ENCODE measurements around the gene ZNHIT6.

The ZNHIT6 gene

GRCh38 chr1:85700422-85700821 is 7.8 kb downstream of the ZNHIT6 start:
- H3K4me3 ChIP-seq (ENCODE audit: low read length) = no peak overlapping the region
- no peaks in the 10 kb centered on the region for H3K9me3 ChIP-seq (ENCODE audit: control insufficient read depth, low read length)
- H3K36me3 ChIP-seq (ENCODE audit: control insufficient read depth, insufficient read depth, low read length) = no peaks in the 10 kb centered on the region

GRCh38 chr1:85697895-85698294 is 10.3 kb downstream of the ZNHIT6 start:
- Histone ChIP-seq H3K9ac (ENCODE audit: low read length) (no peak overlapping the region), H3K36me3 (ENCODE audit: control insufficient read depth, insufficient read depth, low read length) (no peaks in the 10 kb centered on the region), H3K4me3 (ENCODE audit: low read length) (no peak overlapping the region), H3K9me3 (ENCODE audit: control insufficient read depth, low read length) (no peaks in the 10 kb centered on the region), H3K4me1 (ENCODE audit: control insufficient read depth, insufficient read depth, low read length) (peaks cover 3% of the 10 kb centered on the region), H3K27me3 (ENCODE audit: control insufficient read depth, insufficient read depth, low read length) (no peaks in the 10 kb centered on the region)

More at GRCh38 chr1:85700422-85700821, 7.8 kb downstream of the ZNHIT6 start:
- Histone ChIP-seq H3K27me3 (ENCODE audit: control insufficient read depth, insufficient read depth, low read length) (no peaks in the 10 kb centered on the region), H3K4me1 (ENCODE audit: control insufficient read depth, insufficient read depth, low read length) (peaks cover 3% of the 10 kb centered on the region), H3K9ac (ENCODE audit: low read length) (no peak overlapping the region)

GRCh38 chr1:85692730-85693314 is 15.4 kb downstream of the ZNHIT6 start:
- Histone ChIP-seq H3K36me3 (ENCODE audit: control insufficient read depth, insufficient read depth, low read length) (no peaks in the 10 kb centered on the region), H3K4me1 (ENCODE audit: control insufficient read depth, insufficient read depth, low read length) (no peaks in the 10 kb centered on the region), H3K4me3 (ENCODE audit: low read length) (no peak overlapping the region), H3K9me3 (ENCODE audit: control insufficient read depth, low read length) (no peaks in the 10 kb centered on the region), H3K27me3 (ENCODE audit: control insufficient read depth, insufficient read depth, low read length) (no peaks in the 10 kb centered on the region), H3K9ac (ENCODE audit: low read length) (no peak overlapping the region)

GRCh38 chr1:85689775-85690404 is 18.3 kb downstream of the ZNHIT6 start:
- Histone ChIP-seq H3K36me3 (ENCODE audit: control insufficient read depth, insufficient read depth, low read length) (no peaks in the 10 kb centered on the region), H3K27me3 (ENCODE audit: control insufficient read depth, insufficient read depth, low read length) (no peaks in the 10 kb centered on the region), H3K9me3 (ENCODE audit: control insufficient read depth, low read length) (no peaks in the 10 kb centered on the region), H3K4me3 (ENCODE audit: low read length) (no peak overlapping the region), H3K9ac (ENCODE audit: low read length) (no peak overlapping the region), H3K4me1 (ENCODE audit: control insufficient read depth, insufficient read depth, low read length) (no peaks in the 10 kb centered on the region)

GRCh38 chr1:85683292-85684025 is 24.8 kb downstream of the ZNHIT6 start:
- H3K27me3 ChIP-seq (ENCODE audit: control insufficient read depth, insufficient read depth, low read length) = no peaks in the 10 kb centered on the region
- H3K36me3 ChIP-seq (ENCODE audit: control insufficient read depth, insufficient read depth, low read length) = no peaks in the 10 kb centered on the region
- H3K9ac ChIP-seq (ENCODE audit: low read length) = no peak overlapping the region
- H3K4me1 ChIP-seq (ENCODE audit: control insufficient read depth, insufficient read depth, low read length) = no peaks in the 10 kb centered on the region
- no peaks in the 10 kb centered on the region for H3K9me3 ChIP-seq (ENCODE audit: control insufficient read depth, low read length)
- no peak overlapping the region for H3K4me3 ChIP-seq (ENCODE audit: low read length)

GRCh38 chr1:85681087-85681486 is 27.1 kb downstream of the ZNHIT6 start:
- H3K27me3 ChIP-seq (ENCODE audit: control insufficient read depth, insufficient read depth, low read length) = no peaks in the 10 kb centered on the region
- H3K9ac ChIP-seq (ENCODE audit: low read length) = no peak overlapping the region
- no peaks in the 10 kb centered on the region for H3K4me1 ChIP-seq (ENCODE audit: control insufficient read depth, insufficient read depth, low read length)
- H3K4me3 ChIP-seq (ENCODE audit: low read length) = no peak overlapping the region
- H3K9me3 ChIP-seq (ENCODE audit: control insufficient read depth, low read length) = no peaks in the 10 kb centered on the region
- H3K36me3 ChIP-seq (ENCODE audit: control insufficient read depth, insufficient read depth, low read length) = no peaks in the 10 kb centered on the region

GRCh38 chr1:85678193-85678592 is 30.0 kb downstream of the ZNHIT6 start:
- Histone ChIP-seq H3K36me3 (ENCODE audit: control insufficient read depth, insufficient read depth, low read length) (peaks cover 9% of the 10 kb centered on the region), H3K27me3 (ENCODE audit: control insufficient read depth, insufficient read depth, low read length) (no peaks in the 10 kb centered on the region), H3K9me3 (ENCODE audit: control insufficient read depth, low read length) (no peaks in the 10 kb centered on the region), H3K9ac (ENCODE audit: low read length) (no peak overlapping the region), H3K4me1 (ENCODE audit: control insufficient read depth, insufficient read depth, low read length) (no peaks in the 10 kb centered on the region), H3K4me3 (ENCODE audit: low read length) (no peak overlapping the region)

- no peak overlapping the region for H3K9ac ChIP-seq (ENCODE audit: low read length)
- no peaks in the 10 kb centered on the region for H3K4me1 ChIP-seq (ENCODE audit: control insufficient read depth, insufficient read depth, low read length)
- H3K27me3 ChIP-seq (ENCODE audit: control insufficient read depth, insufficient read depth, low read length) = no peaks in the 10 kb centered on the region
- peaks cover 9% of the 10 kb centered on the region for H3K36me3 ChIP-seq (ENCODE audit: control insufficient read depth, insufficient read depth, low read length)
- H3K9me3 ChIP-seq (ENCODE audit: control insufficient read depth, low read length) = no peaks in the 10 kb centered on the region
- H3K4me3 ChIP-seq (ENCODE audit: low read length) = no peak overlapping the region
Measured at GRCh38 chr1:85677656-85678055, 30.6 kb downstream of the ZNHIT6 start.

- no peaks in the 10 kb centered on the region for H3K9me3 ChIP-seq (ENCODE audit: control insufficient read depth, low read length)
Measured at GRCh38 chr1:85672031-85672660, 36.1 kb downstream of the ZNHIT6 start.

GRCh38 chr1:85665932-85666331 is 42.3 kb downstream of the ZNHIT6 start:
- H3K9ac ChIP-seq (ENCODE audit: low read length) = no peak overlapping the region
- H3K27me3 ChIP-seq (ENCODE audit: control insufficient read depth, insufficient read depth, low read length) = no peaks in the 10 kb centered on the region
- H3K4me3 ChIP-seq (ENCODE audit: low read length) = no peak overlapping the region
- no peaks in the 10 kb centered on the region for H3K9me3 ChIP-seq (ENCODE audit: control insufficient read depth, low read length)
- H3K36me3 ChIP-seq (ENCODE audit: control insufficient read depth, insufficient read depth, low read length) = no peaks in the 10 kb centered on the region
- no peaks in the 10 kb centered on the region for H3K4me1 ChIP-seq (ENCODE audit: control insufficient read depth, insufficient read depth, low read length)

More at GRCh38 chr1:85672031-85672660, 36.1 kb downstream of the ZNHIT6 start:
- no peaks in the 10 kb centered on the region for H3K4me1 ChIP-seq (ENCODE audit: control insufficient read depth, insufficient read depth, low read length)
- H3K4me3 ChIP-seq (ENCODE audit: low read length) = no peak overlapping the region
- H3K9ac ChIP-seq (ENCODE audit: low read length) = no peak overlapping the region
- no peaks in the 10 kb centered on the region for H3K27me3 ChIP-seq (ENCODE audit: control insufficient read depth, insufficient read depth, low read length)
- H3K36me3 ChIP-seq (ENCODE audit: control insufficient read depth, insufficient read depth, low read length) = peaks cover 9% of the 10 kb centered on the region

GRCh38 chr1:85663382-85663781 is 44.9 kb downstream of the ZNHIT6 start:
- H3K9ac ChIP-seq (ENCODE audit: low read length) = no peak overlapping the region
- no peaks in the 10 kb centered on the region for H3K36me3 ChIP-seq (ENCODE audit: control insufficient read depth, insufficient read depth, low read length)
- H3K4me3 ChIP-seq (ENCODE audit: low read length) = no peak overlapping the region
- no peaks in the 10 kb centered on the region for H3K27me3 ChIP-seq (ENCODE audit: control insufficient read depth, insufficient read depth, low read length)
- H3K4me1 ChIP-seq (ENCODE audit: control insufficient read depth, insufficient read depth, low read length) = no peaks in the 10 kb centered on the region
- H3K9me3 ChIP-seq (ENCODE audit: control insufficient read depth, low read length) = no peaks in the 10 kb centered on the region

GRCh38 chr1:85661767-85662166 is 46.5 kb downstream of the ZNHIT6 start:
- Histone ChIP-seq H3K27me3 (ENCODE audit: control insufficient read depth, insufficient read depth, low read length) (no peaks in the 10 kb centered on the region), H3K4me3 (ENCODE audit: low read length) (no peak overlapping the region), H3K9ac (ENCODE audit: low read length) (no peak overlapping the region), H3K4me1 (ENCODE audit: control insufficient read depth, insufficient read depth, low read length) (no peaks in the 10 kb centered on the region), H3K9me3 (ENCODE audit: control insufficient read depth, low read length) (no peaks in the 10 kb centered on the region), H3K36me3 (ENCODE audit: control insufficient read depth, insufficient read depth, low read length) (no peaks in the 10 kb centered on the region)
